Esophagus squamous epithelium (tissue), 4 donors: Measurements from ENCODE around the gene ULBP1.

ENCODE experiments used
- CTCF ChIP-seq, 6 experiments: fragments of 450-650 bp in 4 of 6; fragments of 200-600 bp in 2 of 6; sonication (generic) in 2 of 6; IDR thresholded peaks; one replicate each; pipeline ENCODE4 v1.5.1; 2016 to 2019; ENCODE audit warnings: antibody characterized with exemption in 6 of 6, mild to moderate bottlenecking in 4 of 6, moderate library complexity in 4 of 6
- POLR2A ChIP-seq, 4 donors: fragments of 450-650 bp; IDR thresholded peaks; one replicate each; pipeline ENCODE4 v1.6.1; 2017; ENCODE audit warnings: antibody characterized with exemption in 4 of 4, mild to moderate bottlenecking in 4 of 4, moderate library complexity in 3 of 4

DNA sequence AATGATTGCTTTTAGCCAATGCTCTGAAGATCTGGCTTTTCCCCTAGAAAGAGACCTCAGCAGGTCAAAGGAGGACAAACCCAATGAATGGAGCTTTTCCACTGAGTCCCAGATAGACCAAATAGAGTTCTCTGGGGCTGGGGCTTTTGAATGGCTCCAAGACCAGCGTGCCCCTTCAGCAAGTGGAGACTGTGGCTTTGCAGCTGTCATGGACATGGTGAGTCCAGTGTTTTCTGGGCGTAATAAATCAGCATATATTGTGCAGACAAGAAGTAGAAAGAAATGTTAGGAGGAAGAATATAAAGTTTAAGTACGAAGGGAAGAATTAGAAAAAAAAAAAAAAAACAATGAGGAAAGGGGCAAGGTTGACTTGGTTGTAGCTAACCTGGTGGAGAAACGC is 28.1 kb downstream of the ULBP1 start:
- TF ChIP-seq CTCF (IDR thresholded peaks at IDR 0.05) (no peak), POLR2A (IDR thresholded peaks at IDR 0.05) (no peak)
